ENCODE measurements around the gene ANKS3. TPM values are rescaled to one million over a fixed set of nuclear protein-coding genes. Genes with fewer than 3 reads are reported as not detected.

Gene ANKS3
- total RNA-seq, 1 donor, result 33.2 TPM

DNA sequence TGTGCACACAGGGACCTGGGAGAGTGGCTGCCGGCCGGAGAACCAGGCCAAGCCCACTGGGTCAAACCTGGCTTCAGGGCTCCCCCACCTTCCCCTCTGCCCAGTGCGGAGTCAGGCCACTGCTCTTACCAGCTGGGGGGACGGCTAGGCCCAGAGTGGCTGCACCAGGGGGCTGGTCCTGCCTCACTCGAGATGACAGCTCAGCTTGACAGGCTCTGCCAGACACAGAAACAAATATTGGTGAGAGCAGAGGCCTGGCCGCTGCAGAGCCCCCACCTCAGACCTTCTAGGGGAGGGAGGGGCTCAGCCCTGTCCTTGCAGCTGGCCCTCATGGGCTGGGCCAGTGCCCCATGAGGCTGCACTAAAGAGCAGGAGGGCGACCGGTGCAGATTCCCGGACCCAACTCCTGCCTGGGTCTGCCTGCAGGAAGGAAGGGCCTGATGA, 36.2 kb downstream of the ANKS3 start:
- DNase-seq (ENCODE audit: low read depth), result no peak
- TF ChIP-seq, protein P1, sequence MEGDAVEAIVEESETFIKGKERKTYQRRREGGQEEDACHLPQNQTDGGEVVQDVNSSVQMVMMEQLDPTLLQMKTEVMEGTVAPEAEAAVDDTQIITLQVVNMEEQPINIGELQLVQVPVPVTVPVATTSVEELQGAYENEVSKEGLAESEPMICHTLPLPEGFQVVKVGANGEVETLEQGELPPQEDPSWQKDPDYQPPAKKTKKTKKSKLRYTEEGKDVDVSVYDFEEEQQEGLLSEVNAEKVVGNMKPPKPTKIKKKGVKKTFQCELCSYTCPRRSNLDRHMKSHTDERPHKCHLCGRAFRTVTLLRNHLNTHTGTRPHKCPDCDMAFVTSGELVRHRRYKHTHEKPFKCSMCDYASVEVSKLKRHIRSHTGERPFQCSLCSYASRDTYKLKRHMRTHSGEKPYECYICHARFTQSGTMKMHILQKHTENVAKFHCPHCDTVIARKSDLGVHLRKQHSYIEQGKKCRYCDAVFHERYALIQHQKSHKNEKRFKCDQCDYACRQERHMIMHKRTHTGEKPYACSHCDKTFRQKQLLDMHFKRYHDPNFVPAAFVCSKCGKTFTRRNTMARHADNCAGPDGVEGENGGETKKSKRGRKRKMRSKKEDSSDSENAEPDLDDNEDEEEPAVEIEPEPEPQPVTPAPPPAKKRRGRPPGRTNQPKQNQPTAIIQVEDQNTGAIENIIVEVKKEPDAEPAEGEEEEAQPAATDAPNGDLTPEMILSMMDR (IDR thresholded peaks at IDR 0.05; ENCODE audit: insufficient read depth, low read depth, low read length), result no peak
- H3K4me3 ChIP-seq (ENCODE audit: low read depth, low read length), result no peak overlapping the region

DNA sequence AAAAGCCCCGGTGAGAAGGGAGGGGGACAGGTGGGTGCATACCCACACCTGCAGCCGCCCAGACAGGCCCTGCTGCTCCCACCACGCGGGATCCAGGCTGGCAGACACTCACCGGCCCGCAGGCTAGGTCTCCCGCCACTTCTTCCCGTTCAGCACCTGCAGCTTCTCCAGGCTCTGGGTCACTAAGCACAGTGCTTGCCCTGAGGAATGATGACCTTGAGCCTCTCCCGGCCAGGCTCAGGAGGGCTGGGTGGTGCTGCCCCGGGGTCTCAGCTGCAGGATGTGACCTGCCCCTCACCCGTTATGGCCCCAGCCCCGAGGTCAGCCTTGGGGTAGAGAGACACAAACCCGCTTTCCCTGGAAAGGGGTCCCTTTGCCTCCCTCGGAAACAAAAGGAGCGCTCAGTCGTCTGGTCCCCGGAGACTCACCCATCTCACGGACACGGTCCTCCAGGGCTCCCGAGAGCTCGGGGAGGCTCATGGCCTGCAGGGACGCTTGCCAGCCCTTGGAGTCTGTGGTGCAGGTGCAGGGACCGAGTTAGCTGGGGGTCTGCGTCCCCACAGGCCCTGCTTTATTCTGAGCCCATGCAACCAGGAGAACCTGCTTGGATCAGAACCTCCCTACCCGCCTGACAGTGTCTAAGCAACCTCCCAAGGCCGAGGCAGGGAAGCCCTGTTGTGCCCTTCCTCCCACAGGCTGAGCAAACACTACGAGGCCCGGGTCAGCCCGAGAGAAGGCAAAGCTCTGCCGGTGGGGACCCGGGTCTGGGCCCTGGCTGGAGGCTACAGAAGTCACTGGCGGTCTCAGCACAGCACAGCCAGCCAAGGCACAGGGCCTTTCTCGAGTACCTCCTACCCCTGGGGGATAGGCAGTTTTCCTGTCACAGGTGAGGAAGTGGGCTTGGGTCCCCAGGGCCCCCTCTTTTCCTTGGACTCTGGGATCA, 36.9 kb downstream of the ANKS3 start:
- DNase-seq (ENCODE audit: low read depth), result no peak
- TF ChIP-seq, protein P1 (IDR thresholded peaks at IDR 0.05; ENCODE audit: insufficient read depth, low read depth, low read length), result no peak
- H3K4me3 ChIP-seq (ENCODE audit: low read depth, low read length), result no peak overlapping the region

DNA sequence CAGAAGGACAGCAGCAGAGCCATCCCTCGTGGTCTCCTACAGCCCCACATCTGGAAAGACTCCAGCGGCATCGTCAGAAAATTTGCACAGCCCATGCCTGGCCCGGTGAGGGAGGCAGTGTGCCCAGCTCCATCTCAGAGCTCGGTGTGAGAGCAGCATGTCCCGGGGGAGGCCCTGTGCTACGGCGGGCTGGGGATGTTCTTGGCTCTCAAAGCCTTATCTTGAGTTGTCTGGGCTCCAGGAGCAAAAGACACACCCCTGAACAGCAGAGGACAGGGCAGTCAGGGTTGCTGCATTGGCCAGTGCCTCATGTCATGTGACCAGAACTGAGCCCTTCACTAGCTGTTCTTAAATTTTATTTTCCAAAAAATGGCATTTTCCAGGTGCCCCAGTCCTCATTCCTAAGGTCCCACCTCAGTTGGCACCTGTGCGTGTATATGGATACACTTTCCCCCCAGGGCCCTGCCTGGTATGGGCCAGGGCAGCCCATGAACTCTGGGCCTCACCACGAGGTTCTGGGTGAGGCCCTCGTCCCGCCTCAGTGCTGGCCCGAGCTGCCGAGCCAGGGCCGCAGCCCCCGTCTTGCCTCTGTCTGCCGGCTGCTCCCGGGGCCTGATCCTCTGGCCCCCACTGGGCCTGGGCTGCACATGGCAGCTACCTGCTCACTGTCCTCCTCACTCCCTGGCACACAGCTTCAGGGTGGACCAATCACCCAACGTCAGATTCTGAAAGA, 37.7 kb downstream of the ANKS3 start:
- TF ChIP-seq, protein P1 (IDR thresholded peaks at IDR 0.05; ENCODE audit: insufficient read depth, low read depth, low read length), result no peak

DNA sequence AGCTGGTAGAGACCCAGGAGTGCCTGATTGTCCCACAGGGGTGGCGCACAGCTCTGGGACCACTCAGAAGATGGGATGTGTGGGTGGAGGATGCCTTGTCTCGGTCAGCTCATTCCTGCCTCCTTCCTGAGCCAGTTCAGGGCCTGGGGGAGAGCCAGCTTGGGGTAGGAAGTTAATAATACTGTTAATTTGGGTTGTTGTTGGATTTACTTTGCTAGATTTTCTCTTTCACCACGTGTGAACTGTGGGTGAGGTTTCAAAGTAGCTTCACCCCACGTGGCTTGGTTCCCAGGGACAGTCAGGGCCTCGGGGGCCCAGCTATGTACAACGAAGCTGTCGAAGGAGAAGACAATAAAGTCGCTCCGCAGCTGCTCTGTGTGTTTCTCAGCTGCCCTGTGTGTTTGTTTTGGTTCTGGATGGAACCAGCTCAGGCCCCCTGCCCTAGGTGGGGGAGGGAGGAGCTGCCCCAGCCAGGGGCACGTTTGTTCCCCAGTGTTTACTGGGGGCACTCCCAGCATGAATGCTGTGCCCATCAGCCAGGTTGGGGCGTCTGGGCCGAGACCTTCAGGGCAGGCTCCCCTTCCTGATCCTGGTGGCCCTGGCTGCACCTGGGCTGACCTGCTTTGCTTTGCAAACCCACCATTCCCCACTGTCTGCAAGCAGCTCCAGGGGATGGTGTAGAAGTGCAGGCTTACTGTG, 38.4 kb downstream of the ANKS3 start:
- no peak for DNase-seq (ENCODE audit: low read depth)
- TF ChIP-seq, protein P1 (IDR thresholded peaks at IDR 0.05; ENCODE audit: insufficient read depth, low read depth, low read length), result no peak
- H3K4me3 ChIP-seq (ENCODE audit: low read depth, low read length), result no peak overlapping the region

More for the DNA sequence above, 37.7 kb downstream of the ANKS3 start:
- no peak for DNase-seq (ENCODE audit: low read depth)
- no peak overlapping the region for H3K4me3 ChIP-seq (ENCODE audit: low read depth, low read length)

DNA sequence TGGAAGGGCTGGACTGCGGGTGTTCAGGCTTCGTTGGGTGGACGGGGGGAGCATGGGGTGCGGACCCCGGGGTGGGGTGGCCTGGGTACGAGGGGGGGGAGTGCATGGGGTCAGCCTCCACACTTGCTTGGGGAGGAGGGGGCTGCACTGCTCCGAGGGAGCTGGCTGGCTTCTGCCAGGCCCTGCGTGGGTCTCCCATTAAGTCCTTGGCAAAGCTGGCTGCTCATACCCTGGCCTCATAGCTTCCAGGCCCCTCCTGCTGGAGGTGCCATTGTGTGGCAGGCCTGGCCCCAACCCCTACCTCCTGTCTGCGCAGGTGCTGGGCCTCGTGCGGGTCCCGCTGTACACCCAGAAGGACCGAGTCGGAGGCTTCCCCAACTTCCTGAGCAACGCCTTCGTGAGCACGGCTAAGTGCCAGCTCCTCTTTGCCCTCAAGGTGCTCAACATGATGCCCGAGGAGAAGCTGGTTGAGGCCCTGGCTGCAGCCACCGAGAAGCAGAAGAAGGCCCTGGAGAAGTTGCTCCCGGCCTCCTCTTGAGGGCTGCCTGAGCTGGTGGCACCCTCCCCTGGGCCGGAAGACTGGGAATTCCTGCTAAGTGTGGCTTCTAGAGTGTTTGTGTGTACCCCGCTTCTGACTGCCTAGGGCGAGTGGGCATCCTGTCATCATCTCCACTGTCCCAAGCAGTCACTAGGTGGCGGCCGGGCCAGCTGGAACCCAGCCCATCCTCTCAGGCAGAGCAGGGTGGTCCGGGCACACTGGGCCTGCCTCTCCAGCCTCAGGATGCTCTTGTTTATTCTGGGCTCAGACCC, 39.2 kb downstream of the ANKS3 start:
- TF ChIP-seq, protein P1 (IDR thresholded peaks at IDR 0.05; ENCODE audit: insufficient read depth, low read depth, low read length), result no peak
- peak overlapping the region; percentile 89 for H3K4me3 ChIP-seq (ENCODE audit: low read depth, low read length)
- DNase-seq (ENCODE audit: low read depth), result no peak

All from fibroblast of villous mesenchyme (primary cell).